Measurements from ENCODE around the gene INO80B. TPM values are rescaled to one million over a fixed set of nuclear protein-coding genes. Genes with fewer than 3 reads are reported as not detected.

The INO80B gene
- total RNA-seq: 14.4 and 22.7 TPM in 2 replicates

DNA sequence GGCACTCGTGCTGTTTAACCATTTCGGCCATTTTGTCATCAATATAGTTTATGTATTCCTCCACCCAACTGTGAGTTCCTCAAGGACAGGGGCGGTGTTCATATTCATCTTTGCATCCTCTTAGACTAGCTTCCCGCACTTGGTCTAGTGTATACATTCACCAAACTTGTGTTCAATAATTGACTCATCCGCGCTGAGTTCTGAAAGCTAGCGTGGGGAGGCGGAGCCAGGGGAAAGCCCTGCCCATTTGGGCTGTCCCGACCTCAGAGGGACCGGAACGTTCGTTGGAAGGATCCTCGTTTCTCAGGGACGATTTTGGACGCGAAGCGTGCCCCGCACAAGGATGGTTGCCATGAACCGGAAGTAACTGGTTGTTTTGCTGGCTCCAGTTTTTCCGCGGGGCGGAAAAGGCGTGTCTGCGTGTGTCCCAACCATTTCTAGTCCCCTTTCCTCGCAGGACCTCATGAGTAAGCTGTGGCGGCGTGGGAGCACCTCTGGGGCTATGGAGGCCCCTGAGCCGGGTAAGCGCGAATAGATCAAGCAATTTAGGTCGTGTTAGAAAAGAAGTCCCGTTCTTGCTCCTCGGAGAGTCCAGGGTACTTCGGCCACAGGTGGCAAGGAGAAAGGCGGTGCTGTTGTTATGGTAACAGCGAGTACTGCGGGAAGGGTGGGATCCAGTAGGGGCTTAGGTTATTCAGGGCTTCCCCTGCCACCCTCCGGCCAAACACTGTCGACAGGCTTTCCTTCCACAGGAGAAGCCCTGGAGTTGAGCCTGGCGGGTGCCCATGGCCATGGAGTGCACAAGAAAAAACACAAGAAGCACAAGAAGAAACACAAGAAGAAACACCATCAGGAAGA, at the start of gene INO80B:
TSS of gene INO80B (plus strand) at position 434 of the 858 bp plus-strand sequence. CDS start at position 464, 30 bp downstream.

DNA sequence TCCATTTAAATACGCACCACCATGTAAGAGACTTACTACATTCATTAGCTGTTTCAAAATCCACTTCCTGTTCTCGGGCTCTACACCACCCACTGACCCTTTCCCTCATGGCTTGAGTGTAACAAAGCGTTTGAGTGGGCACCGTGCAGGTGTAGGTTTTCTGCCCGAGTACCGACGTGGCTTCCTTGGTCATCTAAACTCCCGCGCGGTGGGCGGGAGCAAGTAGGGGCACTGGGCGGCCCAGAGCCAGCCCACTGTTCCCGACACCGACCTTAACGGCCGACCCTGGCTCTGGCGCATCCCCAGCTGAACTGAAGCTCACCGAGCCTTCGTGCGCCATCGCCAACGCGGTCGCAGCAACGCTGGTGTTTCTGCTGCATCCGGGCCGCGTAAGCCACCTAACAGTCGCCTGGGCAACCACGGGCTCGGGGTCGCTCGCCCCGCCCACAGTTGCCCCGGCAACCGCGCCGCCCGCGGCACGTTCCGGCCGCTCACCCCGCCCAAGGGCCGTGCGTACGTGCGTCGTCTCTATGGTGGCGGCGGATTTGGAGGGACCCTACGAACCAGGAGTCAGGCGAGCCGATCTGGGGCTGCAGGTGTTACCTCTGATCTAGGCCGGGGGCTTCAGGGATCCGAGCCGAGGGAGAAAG, 33.5 kb upstream of the INO80B start, which contains the start of the genes C2orf81 and WDR54:
TSS of gene C2orf81 (minus strand) at position 399 of the 650 bp plus-strand sequence. CDS start at position 340, 59 bp downstream.
TSS of gene WDR54 (plus strand) at position 510 of the 650 bp plus-strand sequence. CDS start 424 bp downstream, outside the sequence.

DNA sequence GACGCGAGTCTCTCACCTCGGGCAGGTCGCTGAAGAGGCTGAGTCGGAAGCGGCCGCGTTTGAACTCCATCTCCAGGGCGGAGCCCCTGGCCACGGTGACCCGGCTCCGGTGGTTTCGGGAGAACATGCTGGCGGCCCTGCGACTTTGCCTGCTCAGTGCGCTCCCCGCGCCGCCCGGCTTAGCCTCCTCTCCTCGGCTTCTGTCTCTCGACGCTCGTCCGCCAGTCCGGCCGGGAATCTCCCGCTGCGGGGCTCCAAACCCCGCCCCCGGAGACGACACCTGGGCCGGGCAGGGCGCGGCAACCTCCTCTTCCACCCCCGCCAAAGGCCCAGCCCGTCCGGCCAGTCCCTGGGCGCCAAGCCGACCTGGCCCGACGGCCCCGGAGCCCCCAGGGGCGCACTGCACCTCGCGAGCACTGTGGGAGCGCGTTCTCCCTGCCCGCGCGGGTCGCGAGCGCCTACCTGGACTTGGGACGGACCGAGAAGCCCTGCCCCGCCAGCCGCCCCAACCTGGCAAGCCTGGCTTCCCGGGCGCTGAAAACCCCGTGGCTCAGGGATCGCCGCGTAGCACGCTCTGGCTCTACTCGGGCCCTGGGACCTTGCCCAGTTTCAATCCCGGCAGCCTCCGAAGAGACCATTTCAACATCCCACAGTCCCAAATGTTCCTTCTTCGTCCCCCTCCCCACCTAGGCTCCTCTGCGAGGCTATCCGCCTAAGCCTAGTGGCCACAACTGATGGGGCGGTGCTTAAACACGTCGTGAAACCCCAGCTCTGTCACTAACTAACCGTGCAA, 13.0 kb upstream of the INO80B start, which contains the start of gene RTKN:
TSS of gene RTKN (minus strand) at position 248 of the 793 bp plus-strand sequence. CDS start at position 127, 121 bp downstream.

DNA sequence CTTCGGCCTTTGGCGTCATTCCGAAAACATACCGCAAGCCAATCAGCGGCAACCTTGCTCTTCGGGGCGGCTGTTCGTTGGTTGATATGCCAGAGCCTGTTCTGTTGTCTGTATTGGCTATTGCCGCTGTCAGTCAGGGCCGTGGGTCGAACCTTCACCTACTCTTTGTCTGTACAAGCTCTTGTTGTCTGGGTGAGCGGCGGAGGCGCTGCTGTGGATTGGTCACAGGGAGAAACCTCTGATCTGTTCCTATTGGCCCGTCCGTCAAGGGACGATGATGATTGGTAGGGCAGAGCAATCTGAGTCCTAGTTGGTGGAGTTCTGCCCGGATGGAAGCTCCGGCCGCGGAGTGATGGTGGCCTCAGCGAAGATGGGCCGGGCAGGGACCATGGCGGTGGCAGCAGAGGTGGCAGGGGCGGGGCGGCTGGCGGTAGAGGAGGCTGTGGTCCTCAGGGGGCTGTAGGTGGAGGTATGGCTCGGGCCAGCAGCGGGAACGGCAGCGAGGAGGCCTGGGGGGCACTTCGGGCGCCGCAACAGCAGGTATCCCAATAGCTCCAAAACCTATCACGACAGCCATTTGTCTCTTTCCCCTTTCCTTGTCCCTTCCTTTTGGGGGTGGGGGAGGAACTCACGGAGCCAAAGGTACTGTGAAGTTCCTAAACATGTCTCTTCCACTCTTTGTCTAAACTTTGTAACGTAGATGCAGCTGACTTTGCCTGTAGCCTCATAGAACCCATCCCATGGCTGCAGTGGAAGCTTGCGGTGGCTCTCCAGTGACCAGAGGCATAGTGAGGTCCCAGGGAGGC, 3.4 kb downstream of the INO80B start, which contains the start of gene WBP1:
TSS of gene WBP1 (plus strand) at position 307 of the 806 bp plus-strand sequence. CDS start at position 472, 165 bp downstream.

DNA sequence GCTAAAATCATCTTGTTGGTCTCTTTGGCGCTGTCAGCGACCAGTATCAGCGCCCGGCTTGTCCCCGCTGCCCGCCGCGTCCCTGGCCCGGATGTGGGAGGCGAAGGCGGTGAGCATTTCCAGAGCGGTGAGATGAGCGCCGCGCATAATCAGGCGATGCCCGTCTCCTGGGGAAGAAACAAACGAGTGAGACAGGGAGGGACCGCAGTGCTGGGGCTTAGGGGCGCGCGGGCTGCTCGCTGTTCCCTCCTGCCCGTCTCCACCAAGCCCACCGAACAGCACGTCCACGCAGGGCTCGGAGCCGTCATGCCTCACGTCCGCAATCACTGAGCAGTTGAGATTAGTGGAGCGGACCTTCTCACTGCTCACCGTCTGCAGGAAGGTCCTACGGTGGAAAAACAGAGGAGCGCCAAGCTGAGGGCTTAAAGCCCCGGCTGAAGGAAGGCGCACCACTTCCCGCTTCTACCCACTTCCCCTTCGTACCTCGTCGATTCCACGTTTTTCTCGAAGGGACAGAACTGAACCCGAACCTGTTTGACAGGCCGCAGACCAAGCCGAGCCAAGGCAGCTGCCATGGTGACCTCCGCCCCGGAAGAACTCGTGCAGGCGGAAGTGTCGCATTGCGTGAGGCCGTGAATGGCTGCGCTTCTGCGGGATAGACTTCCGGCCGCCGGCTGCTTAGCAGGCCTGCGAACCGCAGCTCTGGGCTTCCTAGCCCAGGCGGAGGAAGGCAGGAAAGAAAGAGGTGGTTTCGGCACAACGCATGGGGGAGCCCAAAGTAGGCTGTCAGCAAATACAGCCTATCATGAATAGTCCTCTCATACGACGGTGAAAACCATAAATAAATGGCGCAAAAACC, 17.4 kb downstream of the INO80B start, which contains the start of gene MRPL53:
TSS of gene MRPL53 (minus strand) at position 595 of the 859 bp plus-strand sequence. CDS start at position 575, 20 bp downstream.

DNA sequence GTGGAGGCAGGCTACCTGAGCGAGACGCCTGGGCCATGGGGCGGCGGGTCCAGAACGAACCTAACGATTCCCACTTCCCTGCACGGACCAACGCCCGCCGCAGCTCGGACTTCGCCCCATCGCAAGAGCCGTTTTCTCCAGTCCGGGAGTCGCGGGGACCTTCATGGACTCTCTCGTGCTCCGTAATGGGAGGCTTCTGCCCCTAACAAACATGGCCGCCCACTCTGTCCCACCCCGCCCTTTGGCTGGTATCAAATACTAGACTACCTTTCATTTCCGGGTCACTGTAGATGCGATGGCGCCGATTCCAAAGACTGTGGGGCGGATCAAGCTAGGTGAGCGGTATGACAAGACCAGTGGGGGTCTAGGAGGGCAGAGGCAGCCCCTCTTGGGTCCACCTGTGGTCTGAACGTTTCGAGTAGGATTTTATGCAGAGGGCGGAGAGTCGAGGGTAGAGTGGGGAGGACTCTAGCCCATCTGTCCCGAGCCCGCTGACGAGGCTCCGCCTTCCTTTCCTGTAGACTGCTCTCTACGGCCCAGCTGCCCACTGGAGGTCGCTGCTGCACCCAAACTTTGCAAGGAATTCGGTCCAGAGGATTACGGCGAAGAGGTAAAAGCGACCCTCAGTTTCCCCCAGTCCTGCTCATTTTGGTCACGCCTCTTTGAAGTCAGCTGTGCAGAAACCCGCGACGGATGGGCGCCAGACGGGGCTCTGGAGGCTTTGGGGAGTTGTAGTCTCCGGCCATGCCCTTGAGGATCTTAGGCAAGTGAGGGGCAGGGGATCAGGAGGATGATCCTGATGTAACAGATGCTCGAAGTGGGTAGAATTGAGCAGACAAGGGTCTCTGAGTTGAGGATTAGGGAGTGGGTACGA, 28.2 kb downstream of the INO80B start, which contains the start of the genes CCDC142 and TTC31:
TSS of gene CCDC142 (minus strand) at position 198 of the 874 bp plus-strand sequence. CDS start at position 37, 161 bp downstream.
TSS of gene TTC31 (plus strand) at position 281 of the 874 bp plus-strand sequence. CDS start at position 296, 15 bp downstream.

DNA sequence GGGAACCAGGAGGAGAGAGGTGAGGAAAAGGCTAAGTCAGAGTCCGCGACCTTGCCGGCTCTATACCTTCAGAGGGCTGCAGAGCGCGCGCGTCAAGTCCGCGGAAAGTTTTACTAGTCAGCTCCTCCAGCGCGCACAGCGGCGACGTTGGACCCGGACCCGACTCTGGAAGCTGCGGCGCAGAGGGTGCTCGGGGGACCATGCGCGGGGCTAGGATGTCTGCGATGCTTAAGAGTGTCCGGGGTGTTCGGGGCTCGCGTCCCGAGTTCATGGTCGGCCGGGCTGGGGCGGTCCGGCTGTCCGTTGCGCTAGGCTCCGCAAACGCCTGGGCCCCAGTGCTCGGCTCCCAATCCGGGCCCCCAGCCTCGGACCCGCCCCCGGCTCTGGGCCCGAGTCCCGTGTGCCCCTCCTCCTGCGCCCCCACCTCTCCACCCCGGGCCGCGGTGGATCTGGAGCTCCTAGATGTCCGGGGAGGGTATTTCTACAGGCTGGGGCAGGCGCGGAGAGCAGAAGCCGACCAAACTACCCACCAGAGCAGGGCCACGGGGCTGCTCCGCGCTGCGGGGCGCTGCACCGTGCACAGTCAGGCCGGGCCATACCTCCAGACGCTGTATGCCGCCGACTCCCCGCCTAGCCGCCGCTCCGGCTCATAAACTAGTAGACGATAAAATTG, 44.5 kb downstream of the INO80B start, which contains the start of gene LBX2:
TSS of gene LBX2 (minus strand) at position 337 of the 673 bp plus-strand sequence. CDS start at position 271, 66 bp downstream.

DNA sequence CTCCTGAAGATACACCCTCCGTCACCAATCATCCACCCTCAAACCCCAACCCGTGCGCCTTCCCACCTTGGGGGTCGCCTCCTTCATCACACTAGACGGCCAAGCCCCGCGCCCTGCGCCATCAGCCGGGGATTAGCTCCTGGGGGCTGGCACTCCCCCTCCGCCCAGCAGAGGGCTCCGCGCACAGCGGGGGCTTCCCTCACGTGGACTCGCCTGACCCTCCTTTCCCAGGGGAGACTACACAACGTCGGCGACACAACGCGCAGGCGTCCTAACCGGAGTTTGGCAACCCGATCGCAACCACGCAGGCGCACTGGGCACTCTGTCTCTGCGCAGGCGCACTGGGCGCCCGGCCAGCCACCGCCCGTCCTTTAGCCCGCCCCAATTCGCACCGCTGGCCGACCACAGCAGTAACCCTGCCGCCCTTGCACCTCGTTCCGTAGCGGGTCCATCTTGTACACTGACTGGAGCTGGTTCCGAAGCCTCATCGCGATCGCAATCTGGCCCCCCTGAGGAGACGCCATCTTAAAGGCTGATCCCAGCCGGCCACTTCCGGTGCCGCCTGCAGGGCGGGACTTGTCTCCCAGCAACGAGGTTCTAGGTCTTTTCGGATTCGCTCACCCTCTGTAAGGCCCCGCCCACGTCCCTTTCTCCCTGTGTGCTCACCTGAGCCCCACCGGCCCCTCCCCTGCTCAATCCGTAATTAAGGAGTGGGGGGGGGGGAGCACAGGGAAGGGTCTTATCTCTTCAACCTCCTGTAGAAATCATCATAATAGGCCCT, 52.4 kb downstream of the INO80B start, which contains the start of gene PCGF1:
TSS of gene PCGF1 (minus strand) at position 551 of the 781 bp plus-strand sequence. CDS start at position 524, 27 bp downstream.

Other genes starting within 250 kb of the INO80B start
- gene SLC4A5, start 111.7 kb upstream of the INO80B start, total RNA-seq: 0.13 and 0.30 TPM in 2 replicates
- 191 and 217 TPM in 2 replicates for gene DCTN1, start 74.8 kb upstream of the INO80B start, total RNA-seq
- 1.2 and 3.5 TPM in 2 replicates for gene C2orf81, start 33.5 kb upstream of the INO80B start, total RNA-seq
- 42.1 and 47.1 TPM in 2 replicates for gene WDR54, start 33.4 kb upstream of the INO80B start, total RNA-seq
- gene RTKN, start 13.2 kb upstream of the INO80B start, total RNA-seq: 16.3 and 23.5 TPM in 2 replicates
- 62.6 and 67.7 TPM in 2 replicates for gene WBP1, start 3.4 kb downstream of the INO80B start, total RNA-seq
- 82.1 and 97.0 TPM in 2 replicates for gene MOGS, start 10.3 kb downstream of the INO80B start, total RNA-seq
- gene MRPL53, start 17.6 kb downstream of the INO80B start, total RNA-seq: 20.2 and 22.0 TPM in 2 replicates
- gene CCDC142, start 27.9 kb downstream of the INO80B start, total RNA-seq: 24.4 and 28.1 TPM in 2 replicates
- gene TTC31, start 28.0 kb downstream of the INO80B start, total RNA-seq: 12.1 and 13.0 TPM in 2 replicates
- gene LBX2, start 44.5 kb downstream of the INO80B start, total RNA-seq: 0.59 and 4.5 TPM in 2 replicates
- gene PCGF1, start 52.6 kb downstream of the INO80B start, total RNA-seq: 22.8 and 26.2 TPM in 2 replicates
- gene TLX2, start 59.4 kb downstream of the INO80B start, total RNA-seq: not detected in 2 replicates
- 0.07 TPM in 1 of 2 replicates, not detected in the other for gene DQX1, start 71.1 kb downstream of the INO80B start, total RNA-seq
- gene AUP1, start 74.6 kb downstream of the INO80B start, total RNA-seq: 68.9 and 96.9 TPM in 2 replicates
- 38.6 and 45.3 TPM in 2 replicates for gene HTRA2, start 74.8 kb downstream of the INO80B start, total RNA-seq
- 110 and 319 TPM in 2 replicates for gene LOXL3, start 98.9 kb downstream of the INO80B start, total RNA-seq
- 51.3 and 116 TPM in 2 replicates for gene DOK1, start 99.6 kb downstream of the INO80B start, total RNA-seq
- gene M1AP, start 193.2 kb downstream of the INO80B start, total RNA-seq: 0.23 and 0.26 TPM in 2 replicates
- 19.7 and 20.4 TPM in 2 replicates for gene SEMA4F, start 199.2 kb downstream of the INO80B start, total RNA-seq